GM21390 (cell line): ENCODE data around the gene TRAPPC4.
"Not testable (repeated sequence)": the region's sequence is repeated elsewhere in the genome, so short reads cannot be mapped to it uniquely, and the experiment has no call there.

Experiments
- ATAC-seq: cut with Tn5 transposase; IDR thresholded peaks from one replicate; pipeline ENCODE4 v1.9.1; 2021; ENCODE audit not compliant: unreplicated experiment

The TRAPPC4 gene

DNA sequence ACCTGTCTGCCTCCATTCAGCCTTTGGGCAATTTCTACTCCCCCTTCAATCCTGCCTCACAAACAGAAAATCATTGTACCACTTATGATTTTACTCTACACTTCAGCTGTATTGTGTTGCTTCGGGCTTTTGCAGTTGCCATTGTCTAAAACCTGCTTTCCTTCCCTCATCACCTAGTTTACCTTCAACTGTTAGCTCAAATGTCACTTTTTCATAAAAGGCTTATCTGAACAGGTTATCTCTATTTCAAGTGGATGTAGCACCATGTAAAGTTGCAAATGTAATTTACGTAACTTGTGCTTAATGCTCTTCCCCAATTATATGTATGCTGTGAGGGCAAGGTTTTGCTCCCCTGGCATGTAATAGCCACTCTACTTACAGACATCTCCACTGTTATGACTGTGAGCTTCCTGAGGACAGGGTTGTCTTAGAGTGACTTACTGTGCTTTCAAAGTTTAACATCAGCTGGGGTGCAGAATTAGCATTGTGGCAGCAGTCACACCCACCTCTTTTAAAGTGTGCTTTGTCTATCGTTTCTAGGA, 5.9 kb upstream of the TRAPPC4 start:
- no peak for ATAC-seq

DNA sequence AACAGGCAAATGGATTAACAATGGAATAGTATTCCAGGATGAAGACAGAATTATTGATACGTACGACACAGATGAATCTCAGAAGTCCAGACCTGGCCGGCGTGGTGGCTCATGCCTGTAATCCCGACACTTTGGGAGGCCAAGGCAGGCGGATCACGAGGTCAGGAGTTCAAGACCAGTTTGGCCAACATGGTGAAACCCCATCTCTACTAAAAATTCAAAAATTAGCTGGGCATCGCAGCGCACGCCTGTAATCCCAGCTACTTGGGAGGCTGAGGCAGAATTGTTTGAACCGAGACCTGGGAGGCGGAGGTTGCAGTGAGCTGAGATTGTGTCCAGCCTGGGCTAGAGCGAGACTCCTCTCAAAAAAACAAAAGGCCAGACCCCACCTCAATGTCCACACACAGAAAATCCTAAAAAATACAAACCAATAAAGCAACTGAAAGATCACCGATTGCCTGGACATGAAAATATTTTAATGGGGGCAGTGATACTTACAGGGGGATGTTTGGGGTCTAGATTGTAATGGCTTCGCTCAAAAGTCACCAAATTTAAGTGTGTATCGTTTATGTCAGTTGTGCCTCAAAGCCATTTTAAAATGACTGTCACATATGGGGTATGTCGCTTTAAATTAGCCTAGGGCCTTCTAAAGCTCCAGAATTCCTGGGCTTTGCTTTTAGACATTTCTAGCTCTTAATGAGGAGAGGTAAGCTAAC, 4.2 kb upstream of the TRAPPC4 start:
- no peak for ATAC-seq

DNA sequence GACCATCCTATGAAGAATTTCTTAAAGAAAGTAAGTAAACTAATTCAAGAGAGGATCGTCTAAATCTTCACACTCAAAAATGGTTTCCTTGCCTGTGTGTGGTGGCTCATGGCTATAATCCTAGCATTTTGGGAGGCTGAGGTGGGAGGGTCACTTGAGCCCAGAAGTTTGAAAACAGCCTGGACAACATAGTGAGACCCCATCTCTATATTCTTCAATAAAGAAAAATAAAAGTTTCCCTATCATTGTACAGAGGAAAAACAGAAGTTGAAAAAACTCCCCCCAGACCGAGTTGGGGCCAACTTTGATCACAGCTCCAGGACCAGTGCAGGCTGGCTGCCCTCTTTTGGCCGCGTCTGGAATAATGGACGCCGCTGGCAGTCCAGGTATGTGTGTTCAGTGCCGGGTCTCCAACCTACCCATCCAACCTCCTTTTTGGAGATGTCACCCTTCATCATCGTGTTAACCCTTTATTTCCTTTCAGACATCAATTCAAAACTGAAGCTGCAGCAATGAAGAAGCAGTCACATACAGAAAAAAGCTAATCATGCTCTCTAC, 3.4 kb upstream of the TRAPPC4 start:
- no peak for ATAC-seq

- ATAC-seq, result no peak
Measured at GRCh38 chr11:119016216-119017009, 2.2 kb upstream of the TRAPPC4 start.

DNA sequence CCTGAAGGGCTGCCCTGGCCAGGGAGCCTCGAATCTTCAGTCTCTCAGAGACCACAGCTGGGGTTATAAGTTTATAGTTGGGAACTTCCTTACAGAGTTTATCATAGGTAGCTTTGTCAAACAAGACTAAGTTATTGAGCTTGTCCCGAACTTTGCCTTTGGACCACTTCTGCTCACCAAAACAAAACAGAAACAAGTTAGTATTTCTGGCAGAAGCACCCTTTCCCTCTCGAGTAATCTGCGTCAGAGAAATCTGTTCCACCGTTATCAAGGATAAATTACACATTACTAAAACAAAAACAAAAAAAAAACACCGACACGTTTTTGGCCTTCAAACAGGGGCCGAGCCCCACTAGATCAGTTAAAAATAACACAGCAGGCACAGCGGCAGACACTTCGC, 1.2 kb upstream of the TRAPPC4 start:
- not testable (repeated sequence) for ATAC-seq

GRCh38 chr11:119019996-119020395, 1.4 kb downstream of the TRAPPC4 start:
- no peak for ATAC-seq

- ATAC-seq, result no peak
Measured at GRCh38 chr11:119021631-119022030, 3.1 kb downstream of the TRAPPC4 start.

- ATAC-seq, result no peak
Measured at GRCh38 chr11:119023741-119024140, 5.2 kb downstream of the TRAPPC4 start.

DNA sequence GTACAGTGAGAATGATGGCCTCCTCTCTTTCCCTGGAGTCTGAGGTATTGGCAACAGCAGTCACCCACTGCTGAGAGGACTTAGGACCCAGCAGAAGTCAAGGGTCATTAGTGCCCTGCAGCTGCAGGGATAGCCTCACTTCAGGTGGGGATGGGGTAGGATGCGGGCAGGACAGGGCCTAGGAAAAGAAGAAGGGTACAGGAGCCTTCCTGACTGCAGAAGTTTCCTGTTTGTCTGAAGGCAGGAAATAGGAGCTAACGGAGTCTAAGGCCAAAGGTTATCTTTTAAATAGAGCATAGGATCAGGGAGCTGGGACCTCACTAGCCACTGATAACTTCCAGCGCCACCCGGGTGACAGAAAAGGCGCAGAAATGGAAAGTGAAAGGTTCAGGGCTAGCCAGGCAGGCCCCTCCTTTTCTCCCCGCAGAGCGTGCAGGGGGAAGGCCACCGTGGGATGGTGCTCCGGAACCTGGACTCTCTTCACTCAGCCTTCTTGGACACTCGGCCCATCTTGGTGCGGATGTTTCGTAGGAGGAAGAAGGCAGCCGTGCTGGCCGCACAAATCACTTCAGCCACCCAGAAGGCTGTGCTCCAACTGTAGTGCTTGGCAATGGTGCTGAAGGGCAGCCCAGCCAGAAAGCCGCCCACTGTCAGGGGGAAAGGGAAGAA, 6.0 kb downstream of the TRAPPC4 start:
- no peak for ATAC-seq

GRCh38 chr11:119025099-119025473, 6.5 kb downstream of the TRAPPC4 start:
- no peak for ATAC-seq

- no peak for ATAC-seq
Measured at GRCh38 chr11:119025541-119025940, 7.0 kb downstream of the TRAPPC4 start.

- no peak for ATAC-seq
Measured at GRCh38 chr11:119025978-119026766, 7.6 kb downstream of the TRAPPC4 start.

DNA sequence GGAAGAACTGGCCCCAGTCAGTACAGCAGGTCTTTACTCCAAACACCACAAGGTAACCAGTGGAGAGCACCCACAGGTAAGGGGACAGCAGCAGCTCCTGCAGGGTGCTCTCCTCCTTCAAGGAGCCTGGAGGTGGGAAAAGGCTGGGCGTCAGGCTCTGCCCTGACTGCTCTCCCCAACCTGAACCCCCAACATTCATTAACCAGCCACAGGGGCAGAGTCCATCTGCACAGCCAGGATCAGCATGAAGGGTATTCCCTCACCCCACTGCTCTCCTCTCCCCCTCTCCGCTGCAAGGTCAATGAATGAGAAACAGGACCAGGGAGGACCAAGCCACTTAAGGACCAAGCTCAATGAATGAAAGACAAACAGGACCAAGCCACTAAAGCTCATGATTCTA, 8.4 kb downstream of the TRAPPC4 start:
- ATAC-seq, result no peak

- ATAC-seq, result no peak
Measured at GRCh38 chr11:119027561-119028345, 9.2 kb downstream of the TRAPPC4 start.

GRCh38 chr11:119028346-119029068, 9.9 kb downstream of the TRAPPC4 start:
- ATAC-seq, result no peak

- ATAC-seq, result no peak
Measured at GRCh38 chr11:119029069-119029339, 10.4 kb downstream of the TRAPPC4 start.

DNA sequence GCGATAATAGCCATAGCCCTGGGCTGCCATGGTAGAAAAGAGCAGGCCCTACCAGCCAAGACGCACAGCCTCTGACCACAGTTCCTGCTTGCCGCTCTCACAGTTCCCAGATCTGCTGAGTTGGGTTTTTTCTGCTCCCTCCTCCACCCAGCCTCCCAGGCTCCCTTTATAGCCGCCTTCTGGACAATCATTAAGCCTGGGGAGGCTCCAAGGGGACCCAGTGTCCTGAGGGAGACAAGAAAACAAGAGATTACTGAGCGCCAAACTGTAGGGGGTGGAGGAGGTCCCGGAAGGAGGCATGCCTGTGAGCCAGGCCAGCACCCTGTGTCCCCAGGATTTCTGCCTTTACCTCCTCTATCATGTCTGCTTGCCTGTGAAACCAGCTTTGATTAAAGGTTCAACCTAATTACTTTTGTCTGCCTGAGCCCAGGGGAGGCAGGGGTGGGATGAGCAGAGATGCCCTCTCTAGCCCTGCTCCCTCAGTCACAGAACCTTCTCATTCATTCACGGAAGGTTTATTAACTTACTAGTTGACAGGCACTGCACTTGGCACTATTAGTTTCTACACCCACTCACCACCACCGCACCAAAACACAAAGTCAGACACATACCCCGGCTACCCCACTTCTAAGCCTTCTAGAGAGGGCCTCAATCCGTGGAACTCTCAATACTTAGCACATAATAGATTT, 10.9 kb downstream of the TRAPPC4 start:
- no peak for ATAC-seq

GRCh38 chr11:119030029-119030328, 11.4 kb downstream of the TRAPPC4 start:
- peak; percentile 15 for ATAC-seq
